ENCODE measurements around the gene FYN. TPM values are rescaled to one million over a fixed set of nuclear protein-coding genes. Genes with fewer than 3 reads are reported as not detected.

FYN gene
- total and polyA plus RNA-seq, 2 of the 13 experiments (the other 11 are each of a cell fraction or from before 2014, with no cell fraction given) = 15.5 to 24.6 TPM

GRCh38 chr6:111614833-111615582, 258.2 kb downstream of the FYN start (continued):
- TF ChIP-seq RORA (CRISPR knock-in tag; IDR thresholded peaks at IDR 0.05) (no peak), ZFP62 (CRISPR knock-in tag; IDR thresholded peaks at IDR 0.05) (no peak), ZNF136 (CRISPR knock-in tag; IDR thresholded peaks at IDR 0.05; ENCODE audit: low read depth) (no peak), ZBED4 (CRISPR knock-in tag; IDR thresholded peaks at IDR 0.05; ENCODE audit: borderline replicate concordance) (no peak), ZNF282 (IDR thresholded peaks at IDR 0.05; ENCODE audit: partially characterized antibody) (no peak), ADNP (CRISPR knock-in tag; IDR thresholded peaks at IDR 0.05) (no peak), SNAI1 (CRISPR knock-in tag; IDR thresholded peaks at IDR 0.05; ENCODE audit: borderline replicate concordance) (no peak), SMC3 (IDR thresholded peaks at IDR 0.05; ENCODE audit: low read length) (no peak), CHD4 (IDR thresholded peaks at IDR 0.05; ENCODE audit: borderline replicate concordance, low read length) (no peak), ZNF839 (CRISPR knock-in tag; IDR thresholded peaks at IDR 0.05; ENCODE audit: borderline replicate concordance) (no peak), ZNF343 (CRISPR knock-in tag; IDR thresholded peaks at IDR 0.05) (no peak), EZH2 (conservative IDR thresholded peaks at IDR 0.05; ENCODE audit: low read depth, low read length) (no peak), ZNF550 (CRISPR knock-in tag; IDR thresholded peaks at IDR 0.05; ENCODE audit: borderline replicate concordance) (no peak), NFIB (CRISPR knock-in tag; IDR thresholded peaks at IDR 0.05; ENCODE audit: borderline replicate concordance) (no peak), ZBTB3 (CRISPR knock-in tag; IDR thresholded peaks at IDR 0.05; ENCODE audit: borderline replicate concordance, low read depth) (no peak; the same call in 1 of the 2 replicates), ZSCAN30 (CRISPR knock-in tag; IDR thresholded peaks at IDR 0.05) (no peak), JUNB (CRISPR knock-in tag; IDR thresholded peaks at IDR 0.05; ENCODE audit: borderline replicate concordance) (no peak), ZSCAN29 (CRISPR knock-in tag; conservative IDR thresholded peaks at IDR 0.05) (0 out of 2 replicates have a peak, but pooled peaks have one; percentile 51), ZNF24 (IDR thresholded peaks at IDR 0.05) (no peak), ZBTB25 (CRISPR knock-in tag; IDR thresholded peaks at IDR 0.05) (no peak), MBNL3 (CRISPR knock-in tag; conservative IDR thresholded peaks at IDR 0.05) (no peak), TEAD3 (CRISPR knock-in tag; optimal IDR thresholded peaks at IDR 0.05; ENCODE audit: borderline replicate concordance) (peak; percentile 55), POGZ (CRISPR knock-in tag; IDR thresholded peaks at IDR 0.05) (peak; percentile 31; the same call in 1 of the 2 replicates)
- TF ChIP-seq, protein P1, sequence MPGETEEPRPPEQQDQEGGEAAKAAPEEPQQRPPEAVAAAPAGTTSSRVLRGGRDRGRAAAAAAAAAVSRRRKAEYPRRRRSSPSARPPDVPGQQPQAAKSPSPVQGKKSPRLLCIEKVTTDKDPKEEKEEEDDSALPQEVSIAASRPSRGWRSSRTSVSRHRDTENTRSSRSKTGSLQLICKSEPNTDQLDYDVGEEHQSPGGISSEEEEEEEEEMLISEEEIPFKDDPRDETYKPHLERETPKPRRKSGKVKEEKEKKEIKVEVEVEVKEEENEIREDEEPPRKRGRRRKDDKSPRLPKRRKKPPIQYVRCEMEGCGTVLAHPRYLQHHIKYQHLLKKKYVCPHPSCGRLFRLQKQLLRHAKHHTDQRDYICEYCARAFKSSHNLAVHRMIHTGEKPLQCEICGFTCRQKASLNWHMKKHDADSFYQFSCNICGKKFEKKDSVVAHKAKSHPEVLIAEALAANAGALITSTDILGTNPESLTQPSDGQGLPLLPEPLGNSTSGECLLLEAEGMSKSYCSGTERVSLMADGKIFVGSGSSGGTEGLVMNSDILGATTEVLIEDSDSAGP (CRISPR knock-in tag; IDR thresholded peaks at IDR 0.05; ENCODE audit: borderline replicate concordance) = no peak; the same call in 1 of the 2 replicates

Data from HepG2 (cell line).